GM12878 (cell line): ENCODE measurements around the gene ATOSB. TPM values are rescaled to one million over a fixed set of nuclear protein-coding genes. Genes with fewer than 3 reads are reported as not detected.

Source experiments
- ATAC-seq: fragments of 200-7000 bp; cut with Tn5 transposase; 3 replicates; pipeline ENCODE4 v1.9.1; 2020; ENCODE audit warnings: mild to moderate bottlenecking, moderate library complexity
- BruUV-seq: library from RNA; stranded (reverse); fragments of 400-500 nt; replicated peaks from 2 replicates; lab custom pipeline; 2021; lab: Mats Ljungman, UMichigan
- CTCF ChIA-PET: fragments of 300-600 bp; sonication (Branson Sonifier 250); formaldehyde crosslinking; extraction: SDS; loops from one replicate; lab custom pipeline; 2021; ENCODE audit warnings: inconsistent platforms; lab: Yijun Ruan, JAX
- POLR2A ChIA-PET: fragments of 350-600 bp; formaldehyde crosslinking; extraction: SDS; loops from one replicate; lab custom pipeline; 2021; ENCODE audit warnings: inconsistent platforms; lab: Charles Lee
- RAD21 ChIA-PET: fragments of 300-600 bp; sonication (Branson Sonifier 250); formaldehyde crosslinking; loops from one replicate; lab custom pipeline; 2023; ENCODE audit warnings: antibody characterized with exemption; ENCODE audit not compliant: unreplicated experiment; lab: Charles Lee
- SMC1A ChIA-PET: fragments of 300-600 bp; sonication (Branson Sonifier 250); formaldehyde crosslinking; loops from one replicate; lab custom pipeline; 2023; ENCODE audit not compliant: unreplicated experiment, uncharacterized antibody; lab: Charles Lee
- DNase-seq: peaks from one replicate; pipeline ENCODE4 v3.0.0-alpha.2; 2011; ENCODE audit warnings: low read depth, low spot score
- FAIRE-seq: peaks from 3 replicates; lab custom pipeline; 2011; peaks lifted over from hg19 to GRCh38; lab: Jason Lieb, UNC
- H2AFZ ChIP-seq: 2 replicates; pipeline ENCODE4 v1.6.0; 2011; ENCODE audit warnings: low read depth, low read length, control low read depth; ENCODE audit not compliant: control insufficient read depth
- H3K27ac ChIP-seq: 2 replicates; pipeline ENCODE4 v1.5.1; 2011; ENCODE audit warnings: control low read depth; ENCODE audit not compliant: control insufficient read depth, insufficient read depth
- H3K27me3 ChIP-seq, 2 experiments: replicated peaks in 1 of 2; 2 replicates each; pipeline versions ENCODE4 v1.6.0 to v1.6.1; 2011; ENCODE audit warnings: low read length in 1 of 2; ENCODE audit not compliant: control insufficient read depth in 2 of 2, insufficient read depth in 2 of 2
- H3K36me3 ChIP-seq, 2 experiments: 2 replicates each; pipeline ENCODE4 v1.5.1; 2011; ENCODE audit warnings: low read length in 1 of 2; ENCODE audit not compliant: control insufficient read depth in 2 of 2, insufficient read depth in 2 of 2
- H3K4me1 ChIP-seq: 2 replicates; pipeline ENCODE4 v1.6.1; 2011; ENCODE audit warnings: mild to moderate bottlenecking, low read length, moderate library complexity, mixed read lengths; ENCODE audit not compliant: control insufficient read depth, insufficient read depth
- H3K4me2 ChIP-seq: 2 replicates; pipeline ENCODE4 v1.6.0; 2011; ENCODE audit warnings: control low read depth; ENCODE audit not compliant: control insufficient read depth, insufficient read depth
- H3K4me3 ChIP-seq: fragments of 200-600 bp; sonication (generic); 2 replicates; pipeline ENCODE4 v1.5.1; 2016
- H3K79me2 ChIP-seq: 2 replicates; pipeline ENCODE4 v1.6.0; 2011; ENCODE audit warnings: low read length; ENCODE audit not compliant: control insufficient read depth, insufficient read depth
- H3K9ac ChIP-seq: 2 replicates; pipeline ENCODE4 v1.8.0; 2011; ENCODE audit warnings: low read length, control low read depth, mixed read lengths; ENCODE audit not compliant: control insufficient read depth, insufficient read depth
- H3K9me3 ChIP-seq: replicated peaks from 3 replicates; pipeline ENCODE4 v1.5.1; 2011; ENCODE audit warnings: mild to moderate bottlenecking, low read length; ENCODE audit not compliant: control insufficient read depth, insufficient read depth
- H4K20me1 ChIP-seq: 2 replicates; pipeline ENCODE4 v1.6.0; 2011; ENCODE audit not compliant: control insufficient read depth, insufficient read depth
- FOS ChIP-seq: IDR thresholded peaks from 3 replicates; pipeline ENCODE4 v1.6.1; 2011; ENCODE audit warnings: borderline replicate concordance; ENCODE audit not compliant: insufficient read length; ENCODE audit errors: extremely low read depth
- GABPA ChIP-seq: IDR thresholded peaks from 2 replicates; pipeline ENCODE4 v1.6.1; 2014; ENCODE audit warnings: antibody characterized with exemption, low read depth, mild to moderate bottlenecking, inconsistent platforms
- HCFC1 ChIP-seq: fragments of 150-350 bp; IDR thresholded peaks from 2 replicates; pipeline ENCODE4 v1.6.1; 2014; ENCODE audit warnings: low read length
- KDM1A ChIP-seq: fragments of 200-600 bp; sonication (generic); IDR thresholded peaks from 2 replicates; pipeline ENCODE4 v1.6.1; 2016; ENCODE audit warnings: borderline replicate concordance
- MEF2B ChIP-seq: fragments of 450-650 bp; IDR thresholded peaks from 2 replicates; pipeline ENCODE4 v1.6.1; 2018; ENCODE audit warnings: mild to moderate bottlenecking, moderate library complexity; ENCODE audit not compliant: partially characterized antibody, poor library complexity, severe bottlenecking
- NFYB ChIP-seq: IDR thresholded peaks from 2 replicates; pipeline ENCODE4 v1.6.1; 2011; ENCODE audit warnings: low read depth, mild to moderate bottlenecking, low read length, improper control_type of control experiment, moderate library complexity; ENCODE audit not compliant: insufficient read depth
- PAX5 ChIP-seq: IDR thresholded peaks from 2 replicates; pipeline ENCODE4 v1.6.1; 2011; ENCODE audit warnings: low read depth, low read length, borderline replicate concordance
- STAT1 ChIP-seq: fragments of 450-650 bp; conservative IDR thresholded peaks from 2 replicates; pipeline ENCODE4 v1.6.1; 2014; ENCODE audit warnings: antibody characterized with exemption, mild to moderate bottlenecking
- TARDBP ChIP-seq: IDR thresholded peaks from 2 replicates; pipeline ENCODE4 v1.6.1; 2016; ENCODE audit warnings: borderline replicate concordance
- USF1 ChIP-seq: IDR thresholded peaks from 2 replicates; pipeline ENCODE4 v1.6.1; 2011; ENCODE audit warnings: borderline replicate concordance, low read depth, mild to moderate bottlenecking, moderate library complexity, mixed read lengths, low read length; ENCODE audit not compliant: insufficient read depth; ENCODE audit errors: extremely low read length
- WGBS: methylation state at CpG from one replicate; pipeline ENCODE4 v1.1.6; 2016; ENCODE audit warnings: low lambda C conversion rate; ENCODE audit not compliant: insufficient replicate concordance, insufficient coverage; ENCODE audit errors: missing lambda C conversion rate; 5-methylcytosine and 5-hydroxymethylcytosine counted together
- in situ Hi-C: fragments of 300-500 bp; cut with MboI; formaldehyde crosslinking; loops from 9 replicates; pipeline ENCODE4 v1.14.3; 2018; ENCODE audit warnings: mixed read lengths
- intact Hi-C: fragments of 100-400 bp; cut with micrococcal nuclease; formaldehyde crosslinking; loops from one replicate; pipeline ENCODE4 v1.14.2; 2022; ENCODE audit not compliant: unreplicated experiment
- polyA plus RNA-seq, 11 experiments: library from polyadenylated mRNA; depleted of rRNA in 4 of 11; unstranded in 6 of 11; stranded (reverse) in 5 of 11; fragments of >200 nt; fragmentation: Nextera tagmentation in 4 of 11; fragmentation: Illumina TruSeq in 1 of 11; extraction: Ambion mirVana in 4 of 11; extraction: Trizol in 1 of 11; gene quantifications; 1 replicate in 1 of 11; 2 replicates in 10 of 11; pipeline versions ENCODE4 v1.2.1 to v1.2.3, GENCODE V29; 2011 to 2016; ENCODE audit warnings: inconsistent platforms in 2 of 11, missing spikeins in 2 of 11, low read depth in 1 of 11
- total RNA-seq, 4 experiments: library from RNA; depleted of rRNA in 3 of 4; stranded (reverse); fragments of >200 nt in 3 of 4; fragmentation: Illumina TruSeq in 1 of 4; extraction: Trizol in 1 of 4; gene quantifications; 2 replicates each; pipeline versions ENCODE4 v1.2.1 to v1.2.3, GENCODE V29; 2013 to 2021
- TF ChIP-seq, protein P1 (sequence below): fragments of 450-650 bp; IDR thresholded peaks from 2 replicates; pipeline ENCODE4 v1.6.1; 2017; ENCODE audit warnings: mild to moderate bottlenecking, low read depth, inconsistent platforms; ENCODE audit not compliant: poor library complexity, severe bottlenecking

Gene ATOSB
- total and polyA plus RNA-seq, 10 of the 15 experiments (the other 5 are each of a cell fraction or from before 2014, with no cell fraction given): 0.60 to 5.4 (median 2.5) TPM

DNA sequence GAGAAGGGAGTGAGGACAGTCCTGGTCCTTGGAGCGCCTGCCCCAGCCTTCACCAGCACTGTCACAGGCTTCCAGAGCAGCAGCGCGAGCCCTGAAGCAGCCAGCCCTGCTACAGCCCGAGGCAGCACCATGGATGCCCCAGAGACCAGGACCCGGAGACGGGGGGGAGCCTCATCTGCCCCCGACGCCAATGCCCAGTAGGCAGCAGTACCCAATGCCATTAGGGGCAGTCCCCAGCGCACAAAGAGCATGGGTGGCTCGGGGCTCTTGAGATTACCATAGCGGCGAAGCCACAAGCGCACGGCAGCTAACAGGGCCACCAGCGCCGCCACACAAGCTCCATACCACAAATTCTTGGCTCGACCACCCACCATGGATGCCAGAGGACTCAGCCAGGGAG, 24.1 kb downstream of the ATOSB start:
- no peak overlapping the region for H3K27ac ChIP-seq
- no peak overlapping the region for H3K9ac ChIP-seq
- DNase-seq (no peak), ATAC-seq (no peak), FAIRE-seq (no peak)
- H3K4me1 ChIP-seq: peaks cover 4% of the 10 kb centered on the region; the same call in 1 of the 2 replicates
- in situ Hi-C loops: no loop called here
- H3K4me3 ChIP-seq: no peak overlapping the region
- no peaks in the 10 kb centered on the region for H3K27me3 ChIP-seq
- TF ChIP-seq PAX5 (no peak), FOS (no peak), TARDBP (no peak), NFYB (no peak), KDM1A (no peak), STAT1 (no peak), GABPA (no peak), USF1 (no peak), HCFC1 (no peak), MEF2B (no peak)
- TF ChIP-seq, protein P1, sequence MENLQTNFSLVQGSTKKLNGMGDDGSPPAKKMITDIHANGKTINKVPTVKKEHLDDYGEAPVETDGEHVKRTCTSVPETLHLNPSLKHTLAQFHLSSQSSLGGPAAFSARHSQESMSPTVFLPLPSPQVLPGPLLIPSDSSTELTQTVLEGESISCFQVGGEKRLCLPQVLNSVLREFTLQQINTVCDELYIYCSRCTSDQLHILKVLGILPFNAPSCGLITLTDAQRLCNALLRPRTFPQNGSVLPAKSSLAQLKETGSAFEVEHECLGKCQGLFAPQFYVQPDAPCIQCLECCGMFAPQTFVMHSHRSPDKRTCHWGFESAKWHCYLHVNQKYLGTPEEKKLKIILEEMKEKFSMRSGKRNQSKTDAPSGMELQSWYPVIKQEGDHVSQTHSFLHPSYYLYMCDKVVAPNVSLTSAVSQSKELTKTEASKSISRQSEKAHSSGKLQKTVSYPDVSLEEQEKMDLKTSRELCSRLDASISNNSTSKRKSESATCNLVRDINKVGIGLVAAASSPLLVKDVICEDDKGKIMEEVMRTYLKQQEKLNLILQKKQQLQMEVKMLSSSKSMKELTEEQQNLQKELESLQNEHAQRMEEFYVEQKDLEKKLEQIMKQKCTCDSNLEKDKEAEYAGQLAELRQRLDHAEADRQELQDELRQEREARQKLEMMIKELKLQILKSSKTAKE: no peak
- ChIA-PET POLR2A (interaction anchor here (0.6 to 6.7 kb wide), 3 partner anchors 12 to 915 kb away, joined by 3 to 35 read pairs (median 4); partner anchors contain the start of gene FANCG), CTCF (no interaction called here), SMC1A (interaction anchor here (2.8 kb wide), 1 partner anchor 20 kb away, joined by 9 read pairs; the partner anchor contains the start of gene VCP), RAD21 (interaction anchor here (1.0 kb wide), 1 partner anchor 11 kb away, joined by 3 read pairs; no protein-coding TSS in a partner anchor)
- H3K79me2 ChIP-seq: peaks cover 7% of the 10 kb centered on the region
- H3K4me2 ChIP-seq: no peak overlapping the region
- no peak overlapping the region for H2AFZ ChIP-seq
- intact Hi-C loops: no loop called here
- BruUV-seq: no TSS peak
- no peaks in the 10 kb centered on the region for H4K20me1 ChIP-seq
- peaks cover 11 to 25% of the 10 kb centered on the region in 2 experiments for H3K36me3 ChIP-seq
- WGBS: 97% methylated on average over 17 of the region's 17 CpGs
- H3K9me3 ChIP-seq: no peaks in the 10 kb centered on the region
